AG10803 (cell line): ENCODE measurements around the gene TRIM73.
A peak's percentile ranks its signal among the peaks of the same experiment; 100 is the strongest.
"Not testable (repeated sequence)": the region's sequence is repeated elsewhere in the genome, so short reads cannot be mapped to it uniquely, and the experiment has no call there.

ENCODE experiments used
- DNase-seq: peaks from one replicate; pipeline ENCODE4 v3.0.0; 2010; ENCODE audit warnings: low read depth
- H3K4me3 ChIP-seq: 2 replicates; pipeline ENCODE4 v1.5.1; 2011; ENCODE audit warnings: mild to moderate bottlenecking, low read length, control low read depth

Gene TRIM73

GRCh38 chr7:75395329-75395728 lies at the start of gene TRIM73:
Gene TRIM73 (plus strand): TSS chr7:75395629. CDS start chr7:75398934, 3,305 bp downstream.
- not testable (repeated sequence) for DNase-seq, H3K4me3 ChIP-seq

GRCh38 chr7:75358671-75359541 lies 36.5 kb upstream of the TRIM73 start:
- peak overlapping the region; percentile 22; the same call in 1 of the 2 replicates for H3K4me3 ChIP-seq
- peak; percentile 5 for DNase-seq

- not testable (repeated sequence) for H3K4me3 ChIP-seq, DNase-seq
These were observed 35.9 kb upstream of the TRIM73 start for GRCh38 chr7:75359542-75359848.

- H3K4me3 ChIP-seq, DNase-seq: not testable (repeated sequence)
These were observed 31.4 kb upstream of the TRIM73 start for GRCh38 chr7:75364079-75364478.

GRCh38 chr7:75366643-75367042 lies 28.8 kb upstream of the TRIM73 start:
- not testable (repeated sequence) for DNase-seq, H3K4me3 ChIP-seq

- DNase-seq, H3K4me3 ChIP-seq: not testable (repeated sequence)
These were observed 28.1 kb upstream of the TRIM73 start for GRCh38 chr7:75367313-75367712.

- DNase-seq, H3K4me3 ChIP-seq: not testable (repeated sequence)
These were observed 21.3 kb upstream of the TRIM73 start for GRCh38 chr7:75374144-75374518.

- not testable (repeated sequence) for H3K4me3 ChIP-seq, DNase-seq
These were observed 20.7 kb upstream of the TRIM73 start for GRCh38 chr7:75374519-75375317.

- H3K4me3 ChIP-seq, DNase-seq: not testable (repeated sequence)
These were observed 2.2 kb upstream of the TRIM73 start for GRCh38 chr7:75393194-75393593.

GRCh38 chr7:75397865-75398264 lies 2.4 kb downstream of the TRIM73 start:
- not testable (repeated sequence) for DNase-seq, H3K4me3 ChIP-seq

- not testable (repeated sequence) for DNase-seq, H3K4me3 ChIP-seq
These were observed 3.6 kb downstream of the TRIM73 start for GRCh38 chr7:75398771-75399700.

- not testable (repeated sequence) for DNase-seq, H3K4me3 ChIP-seq
These were observed 5.1 kb downstream of the TRIM73 start for GRCh38 chr7:75400575-75400974.

GRCh38 chr7:75403455-75404443 lies 8.3 kb downstream of the TRIM73 start:
- H3K4me3 ChIP-seq, DNase-seq: not testable (repeated sequence)

GRCh38 chr7:75404663-75405062 lies 9.2 kb downstream of the TRIM73 start:
- DNase-seq, H3K4me3 ChIP-seq: not testable (repeated sequence)

- H3K4me3 ChIP-seq = peak overlapping the region; percentile 29; the same call in 1 of the 2 replicates
- DNase-seq = not testable (repeated sequence)
These were observed 14.7 kb downstream of the TRIM73 start for GRCh38 chr7:75409880-75410822.

- DNase-seq, H3K4me3 ChIP-seq: not testable (repeated sequence)
These were observed 15.4 kb downstream of the TRIM73 start for GRCh38 chr7:75410823-75411173.

- DNase-seq, H3K4me3 ChIP-seq: not testable (repeated sequence)
These were observed 18.8 kb downstream of the TRIM73 start for GRCh38 chr7:75414204-75414603.
